H1 (cell line): ENCODE data around the gene DPYD. TPM values are rescaled to one million over a fixed set of nuclear protein-coding genes. Genes with fewer than 3 reads are reported as not detected.

ENCODE experiments used
- BACH1 ChIP-seq: IDR thresholded peaks from 2 replicates; pipeline ENCODE4 v1.6.1; 2012; ENCODE audit warnings: low read length, improper control_type of control experiment
- CHD7 ChIP-seq: fragments of 300-600 bp; sonication (generic); IDR thresholded peaks from 2 replicates; pipeline ENCODE4 v1.7.1; 2012; ENCODE audit warnings: low read length, moderate library complexity, mild to moderate bottlenecking, inconsistent platforms; ENCODE audit not compliant: insufficient replicate concordance
- EZH2 ChIP-seq: fragments of 200-600 bp; sonication (generic); IDR thresholded peaks from 2 replicates; pipeline ENCODE4 v1.7.1; 2012; ENCODE audit warnings: low read depth, mild to moderate bottlenecking, moderate library complexity, low read length, inconsistent platforms; ENCODE audit not compliant: severe bottlenecking
- GTF2F1 ChIP-seq: IDR thresholded peaks from 2 replicates; pipeline ENCODE4 v1.6.1; 2012; ENCODE audit warnings: low read depth, low read length, improper control_type of control experiment, borderline replicate concordance
- MAFK ChIP-seq: IDR thresholded peaks from 2 replicates; pipeline ENCODE4 v1.6.1; 2012; ENCODE audit warnings: low read depth, mild to moderate bottlenecking, improper control_type of control experiment, low read length
- POLR2AphosphoS5 ChIP-seq: IDR thresholded peaks from 2 replicates; pipeline ENCODE4 v1.6.1; 2011; ENCODE audit warnings: low read depth, low read length
- SIN3A ChIP-seq, 2 experiments: IDR thresholded peaks in 1 of 2; conservative IDR thresholded peaks in 1 of 2; 2 replicates each; pipeline ENCODE4 v1.6.1; 2011 to 2012; ENCODE audit warnings: low read length in 2 of 2, improper control_type of control experiment in 1 of 2, low read depth in 1 of 2, mild to moderate bottlenecking in 1 of 2
- SP1 ChIP-seq: IDR thresholded peaks from 2 replicates; pipeline ENCODE4 v1.6.1; 2011; ENCODE audit warnings: low read depth, low read length
- polyA plus RNA-seq, 7 experiments: library from polyadenylated mRNA; depleted of rRNA in 3 of 7; stranded (reverse) in 5 of 7; unstranded in 2 of 7; fragments of >200 nt in 5 of 7; fragments of 200-250 nt in 2 of 7; gene quantifications; 1 replicate in 5 of 7; 2 replicates in 1 of 7; 4 replicates in 1 of 7; pipeline versions ENCODE4 v1.2.1 to v1.2.3, GENCODE V29; 2011 to 2013; ENCODE audit warnings: missing spikeins in 2 of 7, mixed read lengths in 2 of 7
- total RNA-seq: library from RNA; stranded (reverse); fragmentation: NEBNext Ultra II Directional; extraction: Animal tissue kit (Norgen Biotek cat#: 25700); gene quantifications from 2 replicates; pipeline ENCODE4 v1.2.1, GENCODE V29; 2021
- TF ChIP-seq, protein P1 (sequence below): IDR thresholded peaks from 2 replicates; pipeline ENCODE4 v1.6.1; 2012; ENCODE audit warnings: low read length, inconsistent platforms

The DPYD gene
- total and polyA plus RNA-seq, 2 of the 8 experiments (the other 6 are each of a cell fraction or from before 2014, with no cell fraction given), result 0.29 to 0.73 TPM

- TF ChIP-seq CHD7, result no peak
- no peak for TF ChIP-seq GTF2F1
- no peak for TF ChIP-seq EZH2
- TF ChIP-seq SP1, result no peak
- TF ChIP-seq MAFK, result no peak
- no peak for TF ChIP-seq POLR2AphosphoS5
- TF ChIP-seq BACH1, result no peak
- no peak for TF ChIP-seq SIN3A (conservative IDR thresholded peaks at IDR 0.05 in 1 of 2, IDR thresholded peaks at IDR 0.05 in 1 of 2; ENCODE audit: low read depth in 1 of 2, low read length in 2 of 2)
- TF ChIP-seq, protein P1, sequence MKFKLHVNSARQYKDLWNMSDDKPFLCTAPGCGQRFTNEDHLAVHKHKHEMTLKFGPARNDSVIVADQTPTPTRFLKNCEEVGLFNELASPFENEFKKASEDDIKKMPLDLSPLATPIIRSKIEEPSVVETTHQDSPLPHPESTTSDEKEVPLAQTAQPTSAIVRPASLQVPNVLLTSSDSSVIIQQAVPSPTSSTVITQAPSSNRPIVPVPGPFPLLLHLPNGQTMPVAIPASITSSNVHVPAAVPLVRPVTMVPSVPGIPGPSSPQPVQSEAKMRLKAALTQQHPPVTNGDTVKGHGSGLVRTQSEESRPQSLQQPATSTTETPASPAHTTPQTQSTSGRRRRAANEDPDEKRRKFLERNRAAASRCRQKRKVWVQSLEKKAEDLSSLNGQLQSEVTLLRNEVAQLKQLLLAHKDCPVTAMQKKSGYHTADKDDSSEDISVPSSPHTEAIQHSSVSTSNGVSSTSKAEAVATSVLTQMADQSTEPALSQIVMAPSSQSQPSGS, result no peak
Measured at GRCh38 chr1:97123717-97124431, 797.0 kb downstream of the DPYD start (continued).
